Measurements from ENCODE around the gene TOMM40L.
"Not testable (repeated sequence)": the region's sequence is repeated elsewhere in the genome, so short reads cannot be mapped to it uniquely, and the experiment has no call there.

DNA sequence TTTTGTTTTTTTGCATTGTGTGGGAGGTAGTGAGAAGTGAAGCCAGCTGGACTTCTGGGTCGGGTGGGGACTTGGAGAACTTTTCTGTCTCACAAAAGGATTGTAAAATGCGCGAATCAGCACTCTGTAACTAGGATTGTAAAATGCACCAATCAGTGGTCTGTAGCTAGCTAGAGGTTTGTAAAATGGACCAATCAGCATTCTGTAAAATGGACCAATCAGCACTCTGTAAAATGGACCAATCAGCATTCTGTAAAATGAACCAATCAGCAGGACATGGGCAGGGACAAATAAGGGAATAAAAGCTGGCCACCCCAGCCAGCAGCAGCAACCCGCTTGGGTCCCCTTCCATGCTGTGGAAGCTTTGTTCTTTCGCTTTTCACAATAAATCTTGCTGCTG lies 24.2 kb downstream of the TOMM40L start:
- TF ChIP-seq CTCF (conservative IDR thresholded peaks at IDR 0.05; ENCODE audit: low read length); EZH2phosphoT487 (IDR thresholded peaks at IDR 0.05; ENCODE audit: borderline replicate concordance, low read depth, low read length): not testable (repeated sequence)
